ENCODE data around the gene TBC1D22B. TPM values are rescaled to one million over a fixed set of nuclear protein-coding genes. Genes with fewer than 3 reads are reported as not detected.
"Not testable (repeated sequence)": the region's sequence is repeated elsewhere in the genome, so short reads cannot be mapped to it uniquely, and the experiment has no call there.

The TBC1D22B gene
- total RNA-seq, 1 donor from 2014 or later = 9.7 TPM

GRCh38 chr6:37302086-37302686, 44.6 kb downstream of the TBC1D22B start:
- DNase-seq (ENCODE audit: low read depth in 2 of 2) = no peak

- DNase-seq (ENCODE audit: low read depth in 2 of 2) = no peak
Measured at GRCh38 chr6:37303091-37303660, 45.6 kb downstream of the TBC1D22B start.

DNA sequence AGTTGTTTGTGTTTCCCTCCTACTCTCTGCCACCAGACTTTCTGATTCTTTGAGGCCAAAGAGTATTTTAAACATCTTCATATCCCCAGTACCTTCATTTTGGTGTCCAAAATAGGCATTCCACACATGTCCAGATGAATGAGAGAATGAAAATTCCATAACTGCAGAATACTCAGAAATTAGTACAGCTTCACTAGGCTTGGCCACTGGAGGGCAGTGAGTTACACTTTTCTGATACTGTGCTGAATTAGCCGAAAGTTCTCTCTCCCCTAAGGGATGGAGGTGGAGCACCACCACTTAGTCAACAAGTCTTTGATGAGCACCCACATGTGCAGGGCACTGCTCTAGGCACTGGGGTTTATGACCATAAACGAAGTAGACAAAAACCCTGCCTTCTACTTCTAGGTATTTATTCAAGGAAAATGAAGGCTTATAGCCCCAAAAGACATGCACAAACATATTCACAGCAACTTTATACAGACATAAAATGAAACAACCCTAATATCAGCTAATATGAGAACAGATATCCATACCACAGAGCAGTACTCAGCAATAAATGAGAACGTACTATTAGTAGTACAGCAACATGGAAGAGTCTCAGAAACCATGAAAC, 46.4 kb downstream of the TBC1D22B start:
- DNase-seq (ENCODE audit: low read depth in 2 of 2) = peak; percentile 47 to 57

DNA sequence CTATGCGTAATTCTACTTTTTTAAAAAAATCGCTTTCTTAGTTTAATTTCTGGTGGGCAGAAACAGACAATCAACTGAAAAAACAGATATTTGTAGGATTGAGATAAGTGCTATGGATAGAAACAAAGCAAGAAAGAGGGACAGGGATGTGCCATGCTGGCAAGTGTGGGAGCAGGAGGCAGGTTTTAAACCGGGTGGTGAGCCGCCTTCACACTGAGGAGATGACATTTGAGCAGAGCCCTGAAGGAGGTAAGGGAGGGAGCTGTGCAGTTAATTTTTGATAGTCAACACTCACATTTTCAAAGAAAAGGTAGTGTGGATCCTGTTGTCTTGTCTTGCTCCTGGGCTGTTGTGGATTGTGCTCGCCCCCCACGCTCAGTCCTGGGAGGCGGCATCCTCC, 47.2 kb downstream of the TBC1D22B start:
- DNase-seq (ENCODE audit: low read depth in 2 of 2) = no peak

GRCh38 chr6:37305841-37306425, 48.4 kb downstream of the TBC1D22B start:
- DNase-seq (ENCODE audit: low read depth in 2 of 2) = no peak

GRCh38 chr6:37306624-37307222, 49.2 kb downstream of the TBC1D22B start:
- DNase-seq (ENCODE audit: low read depth in 2 of 2) = no peak

DNA sequence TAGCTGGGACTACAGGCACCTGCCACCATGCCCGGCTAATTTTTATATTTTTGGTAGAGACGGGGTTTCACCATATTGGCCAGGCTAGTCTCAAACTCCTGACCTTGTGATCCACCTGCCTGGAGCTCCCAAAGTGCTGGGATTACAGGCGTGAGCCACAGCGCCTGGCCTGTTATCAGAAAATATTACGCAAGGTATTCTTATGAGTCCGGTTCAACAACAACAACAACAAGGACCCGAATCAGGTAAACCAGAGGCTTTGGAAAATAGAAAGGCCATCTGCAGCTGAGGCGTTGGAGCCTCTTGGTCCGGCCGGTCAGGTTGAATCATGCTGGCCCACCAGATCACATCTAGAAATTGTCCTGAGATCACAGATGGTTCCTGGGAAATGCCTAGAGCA, 49.9 kb downstream of the TBC1D22B start:
- DNase-seq (ENCODE audit: low read depth in 2 of 2) = not testable (repeated sequence)

GRCh38 chr6:37308069-37308815, 50.7 kb downstream of the TBC1D22B start:
- DNase-seq (ENCODE audit: low read depth in 2 of 2) = peak in 1 of 2 donors; percentile 52

DNA sequence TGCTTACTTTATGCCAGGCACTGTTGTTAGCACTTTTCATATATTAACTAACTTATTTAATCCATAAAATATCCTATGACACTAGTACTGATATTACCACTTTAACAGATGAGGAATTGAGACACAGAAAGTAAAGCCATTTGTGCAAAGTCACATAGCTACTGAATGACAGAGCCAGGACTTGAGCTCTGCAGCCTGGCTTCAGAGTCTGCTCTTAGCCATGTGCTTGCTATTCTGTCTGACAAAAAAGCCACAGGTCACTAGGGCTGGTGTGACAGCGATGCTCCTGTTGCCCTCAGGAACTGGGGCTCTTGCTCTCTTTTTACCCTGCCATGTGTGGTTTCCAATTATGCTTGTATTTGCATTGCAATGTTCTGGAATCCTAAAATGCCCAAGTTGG, 51.5 kb downstream of the TBC1D22B start:
- no peak for DNase-seq (ENCODE audit: low read depth in 2 of 2)

DNA sequence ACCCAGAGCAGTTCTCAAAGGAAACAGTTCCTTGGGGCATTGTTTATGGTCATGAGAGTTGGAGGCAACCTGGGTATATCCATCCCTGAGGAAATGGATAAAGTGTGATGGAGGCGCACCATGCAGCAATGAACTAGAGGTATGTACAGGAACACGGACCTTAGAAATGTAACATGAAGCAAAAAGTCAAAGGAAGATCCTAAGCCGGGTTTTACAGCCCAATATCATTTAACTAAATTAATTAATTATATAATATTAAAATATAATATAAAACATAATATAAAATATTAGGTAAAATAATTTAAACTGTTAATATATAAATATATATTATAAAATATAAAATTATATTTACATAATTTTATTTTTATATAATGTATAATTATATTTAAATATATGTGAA, 52.1 kb downstream of the TBC1D22B start:
- no peak for DNase-seq (ENCODE audit: low read depth in 2 of 2)

DNA sequence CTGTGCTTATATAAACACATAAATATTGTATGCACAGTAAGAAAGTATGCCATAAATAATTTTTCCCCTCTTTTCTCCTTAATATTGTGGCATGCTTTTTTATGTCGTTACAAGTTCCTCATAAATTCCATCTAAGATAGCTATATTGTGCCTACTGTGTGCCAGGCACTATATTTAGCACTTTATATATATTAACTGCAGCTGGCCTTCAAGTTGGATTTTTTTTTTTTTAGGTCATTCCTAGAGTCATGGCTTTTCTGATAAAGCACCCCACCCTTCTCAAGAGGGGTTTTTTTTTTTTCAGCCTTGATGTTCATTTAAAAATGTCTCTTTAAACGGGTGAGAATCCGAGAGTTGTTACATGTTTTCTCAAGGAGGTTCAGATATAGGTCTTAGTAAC, 53.4 kb downstream of the TBC1D22B start:
- DNase-seq (ENCODE audit: low read depth in 2 of 2) = no peak

GRCh38 chr6:37311741-37312473, 54.3 kb downstream of the TBC1D22B start:
- DNase-seq (ENCODE audit: low read depth in 2 of 2) = no peak

- no peak for DNase-seq (ENCODE audit: low read depth in 2 of 2)
Measured at GRCh38 chr6:37313723-37314486, 56.3 kb downstream of the TBC1D22B start.

- peak; percentile 84 to 93 for DNase-seq (ENCODE audit: low read depth in 2 of 2)
Measured at GRCh38 chr6:37314487-37315156, 57.0 kb downstream of the TBC1D22B start.

DNA sequence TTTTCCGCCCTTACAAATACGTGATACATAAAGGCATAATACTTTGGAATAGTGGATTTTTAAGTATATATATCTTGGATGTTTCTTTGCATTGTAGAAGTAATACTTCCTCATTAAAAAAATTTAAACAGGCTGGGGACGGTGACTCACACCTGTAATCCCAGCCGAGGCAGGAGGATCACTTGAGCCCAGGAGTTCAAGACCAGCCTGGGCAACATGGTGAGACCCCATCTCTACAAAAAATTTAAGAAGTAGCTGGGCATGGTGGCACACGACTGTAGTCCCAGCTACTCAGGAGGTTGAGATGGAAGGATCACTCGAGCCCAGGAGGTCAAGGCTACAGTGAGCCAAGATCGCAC, 57.6 kb downstream of the TBC1D22B start:
- DNase-seq (ENCODE audit: low read depth in 2 of 2) = no peak

GRCh38 chr6:37316071-37316470, 58.5 kb downstream of the TBC1D22B start:
- DNase-seq (ENCODE audit: low read depth in 2 of 2) = no peak

DNA sequence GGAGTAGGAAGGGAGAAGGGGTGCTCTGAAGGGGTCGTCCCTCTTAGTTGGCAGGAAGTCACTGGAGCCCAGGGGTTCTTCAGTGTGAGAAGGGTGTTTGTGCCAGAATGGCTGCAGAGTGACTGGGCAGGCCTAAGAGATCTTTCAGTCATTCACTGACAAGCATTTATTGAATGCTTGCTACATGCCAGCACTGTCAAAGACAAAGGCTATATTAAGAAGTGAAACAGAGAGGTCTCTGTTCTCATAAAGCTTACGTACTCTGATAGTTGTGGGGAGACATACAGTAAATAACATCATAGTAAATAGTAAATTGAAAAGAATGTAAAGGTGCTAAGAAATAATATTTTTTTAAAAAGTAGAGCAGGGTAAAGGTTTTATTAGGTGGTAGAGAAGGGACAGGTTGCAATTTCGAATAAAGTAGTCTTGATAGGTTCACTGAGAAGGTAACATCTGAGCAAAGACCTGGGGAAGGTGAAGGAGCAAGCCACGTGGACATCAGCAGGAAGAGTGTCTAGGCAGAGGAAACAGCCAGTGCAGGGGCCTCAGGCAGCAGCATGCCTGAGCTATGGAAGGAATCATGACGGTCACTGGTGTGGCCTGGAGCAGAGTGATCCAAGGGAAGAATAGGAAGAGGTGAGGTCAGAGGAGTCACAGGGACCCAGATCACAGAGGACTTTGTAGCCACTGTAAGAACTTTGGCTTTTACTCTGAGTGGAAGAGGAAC, 59.9 kb downstream of the TBC1D22B start:
- DNase-seq (ENCODE audit: low read depth in 2 of 2) = no peak

DNA sequence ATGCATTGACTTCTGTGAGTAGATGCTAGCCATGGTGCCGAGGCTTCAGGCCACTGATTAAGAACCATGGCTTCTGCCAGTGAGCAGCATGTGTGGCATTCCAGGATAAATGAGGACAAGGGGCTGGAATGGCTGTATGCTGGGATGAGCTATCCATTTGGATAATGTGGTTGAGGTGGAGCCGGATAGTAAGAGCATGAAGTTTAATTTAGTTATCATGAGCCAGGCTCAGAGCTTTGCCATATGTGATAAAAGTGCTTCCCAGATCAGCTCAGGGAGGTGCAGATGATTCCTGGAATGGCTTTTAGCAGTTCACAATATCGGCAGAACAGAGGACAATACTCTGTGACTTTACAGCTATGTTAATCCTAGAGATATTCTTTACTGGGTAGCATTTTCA, 61.6 kb downstream of the TBC1D22B start:
- DNase-seq (ENCODE audit: low read depth in 2 of 2) = no peak

DNA sequence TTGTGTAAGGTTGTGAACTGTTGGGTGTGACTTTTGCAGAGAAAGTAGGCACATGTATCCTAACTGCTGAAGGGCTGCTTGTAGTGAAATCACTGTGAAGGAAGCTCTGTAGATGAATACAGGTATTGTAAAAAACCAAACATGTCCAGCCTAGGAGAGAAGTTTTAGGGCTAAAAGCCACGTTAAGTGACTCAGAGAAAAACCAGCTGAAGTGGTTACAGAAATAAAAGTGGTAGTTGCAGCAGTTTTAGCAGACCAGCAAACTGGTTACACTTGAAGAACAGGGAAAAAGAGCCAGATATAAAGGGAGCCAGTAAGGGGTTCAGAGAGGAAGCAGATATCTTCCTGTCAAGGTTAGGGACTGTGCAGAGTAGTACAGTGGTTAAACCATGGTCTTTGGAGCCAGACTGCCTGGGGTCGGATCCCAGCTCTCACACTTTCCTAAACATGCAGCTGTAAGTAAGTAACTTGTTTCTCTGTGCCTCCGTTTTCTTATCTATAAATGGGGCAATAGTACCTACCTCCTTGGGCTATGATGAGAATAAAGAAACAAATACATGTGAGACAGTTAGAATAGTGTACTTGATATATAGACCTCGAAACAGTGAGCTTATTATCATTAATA, 62.4 kb downstream of the TBC1D22B start:
- DNase-seq (ENCODE audit: low read depth in 2 of 2) = no peak
